GM19324 (cell line): ENCODE results near the gene CD101.
"Not testable (repeated sequence)": the region's sequence is repeated elsewhere in the genome, so short reads cannot be mapped to it uniquely, and the experiment has no call there.

Source experiments
- ATAC-seq: cut with Tn5 transposase; IDR thresholded peaks from one replicate; pipeline ENCODE4 v1.9.1; 2021; ENCODE audit warnings: mild to moderate bottlenecking, moderate library complexity; ENCODE audit not compliant: unreplicated experiment, low FRiP score

The CD101 gene, protein sequence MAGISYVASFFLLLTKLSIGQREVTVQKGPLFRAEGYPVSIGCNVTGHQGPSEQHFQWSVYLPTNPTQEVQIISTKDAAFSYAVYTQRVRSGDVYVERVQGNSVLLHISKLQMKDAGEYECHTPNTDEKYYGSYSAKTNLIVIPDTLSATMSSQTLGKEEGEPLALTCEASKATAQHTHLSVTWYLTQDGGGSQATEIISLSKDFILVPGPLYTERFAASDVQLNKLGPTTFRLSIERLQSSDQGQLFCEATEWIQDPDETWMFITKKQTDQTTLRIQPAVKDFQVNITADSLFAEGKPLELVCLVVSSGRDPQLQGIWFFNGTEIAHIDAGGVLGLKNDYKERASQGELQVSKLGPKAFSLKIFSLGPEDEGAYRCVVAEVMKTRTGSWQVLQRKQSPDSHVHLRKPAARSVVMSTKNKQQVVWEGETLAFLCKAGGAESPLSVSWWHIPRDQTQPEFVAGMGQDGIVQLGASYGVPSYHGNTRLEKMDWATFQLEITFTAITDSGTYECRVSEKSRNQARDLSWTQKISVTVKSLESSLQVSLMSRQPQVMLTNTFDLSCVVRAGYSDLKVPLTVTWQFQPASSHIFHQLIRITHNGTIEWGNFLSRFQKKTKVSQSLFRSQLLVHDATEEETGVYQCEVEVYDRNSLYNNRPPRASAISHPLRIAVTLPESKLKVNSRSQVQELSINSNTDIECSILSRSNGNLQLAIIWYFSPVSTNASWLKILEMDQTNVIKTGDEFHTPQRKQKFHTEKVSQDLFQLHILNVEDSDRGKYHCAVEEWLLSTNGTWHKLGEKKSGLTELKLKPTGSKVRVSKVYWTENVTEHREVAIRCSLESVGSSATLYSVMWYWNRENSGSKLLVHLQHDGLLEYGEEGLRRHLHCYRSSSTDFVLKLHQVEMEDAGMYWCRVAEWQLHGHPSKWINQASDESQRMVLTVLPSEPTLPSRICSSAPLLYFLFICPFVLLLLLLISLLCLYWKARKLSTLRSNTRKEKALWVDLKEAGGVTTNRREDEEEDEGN

DNA sequence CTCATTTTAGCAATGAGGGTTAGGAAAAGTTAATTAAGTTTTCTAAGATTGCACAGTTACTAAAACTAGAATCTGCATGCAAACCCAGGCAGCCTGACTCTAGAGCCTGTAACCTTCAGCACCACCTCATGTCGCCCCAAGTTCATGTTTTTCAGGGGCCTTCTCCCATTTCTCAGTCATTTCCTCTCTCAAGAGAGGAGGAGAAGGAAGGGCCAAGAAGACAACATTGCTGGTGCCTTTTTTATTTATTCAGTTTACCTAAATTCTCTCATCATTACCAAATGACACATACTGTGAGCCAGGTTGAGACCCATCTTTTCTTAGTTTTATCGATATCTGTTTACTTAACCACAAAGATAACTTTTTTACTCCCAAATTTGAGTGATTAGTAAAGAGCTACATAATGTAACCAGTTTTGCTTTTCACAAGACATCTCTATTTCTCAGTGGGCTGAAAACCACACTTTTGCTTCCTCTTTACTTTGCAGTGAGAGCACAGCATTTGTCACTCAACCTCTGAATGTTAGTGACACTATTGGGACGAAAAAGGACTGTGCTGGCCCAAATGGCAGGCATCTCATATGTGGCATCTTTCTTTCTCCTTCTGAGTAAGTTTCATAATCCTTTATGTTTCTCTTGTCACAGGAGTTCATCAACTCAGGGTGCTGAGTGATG lies at the start of gene CD101:
TSS of gene CD101 (plus strand) at position 507 of the 674 bp plus-strand sequence. CDS start at position 565, 58 bp downstream.
- ATAC-seq = peak; percentile 78

GRCh38 chr1:116952738-116953275 lies 48.8 kb upstream of the CD101 start:
- no peak for ATAC-seq

DNA sequence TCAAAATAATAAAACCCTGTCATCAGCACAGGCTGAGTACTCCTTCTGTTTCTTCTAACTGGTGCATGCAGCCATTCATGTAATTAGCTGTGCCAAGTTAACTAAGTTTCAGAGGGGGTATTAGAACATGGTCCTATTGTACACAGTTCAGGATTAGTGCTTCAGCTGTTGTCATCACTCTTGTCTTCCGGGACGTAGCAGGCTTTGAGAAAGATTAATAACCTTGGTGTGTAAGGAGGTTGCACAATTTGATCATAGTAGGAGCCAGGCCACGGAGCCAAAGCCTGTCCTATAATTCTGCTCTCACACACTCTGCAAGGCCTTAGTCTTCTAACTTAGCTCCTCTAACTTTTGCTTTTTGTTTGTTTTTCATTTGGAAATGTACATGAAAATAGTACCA lies 47.1 kb upstream of the CD101 start:
- ATAC-seq = no peak

DNA sequence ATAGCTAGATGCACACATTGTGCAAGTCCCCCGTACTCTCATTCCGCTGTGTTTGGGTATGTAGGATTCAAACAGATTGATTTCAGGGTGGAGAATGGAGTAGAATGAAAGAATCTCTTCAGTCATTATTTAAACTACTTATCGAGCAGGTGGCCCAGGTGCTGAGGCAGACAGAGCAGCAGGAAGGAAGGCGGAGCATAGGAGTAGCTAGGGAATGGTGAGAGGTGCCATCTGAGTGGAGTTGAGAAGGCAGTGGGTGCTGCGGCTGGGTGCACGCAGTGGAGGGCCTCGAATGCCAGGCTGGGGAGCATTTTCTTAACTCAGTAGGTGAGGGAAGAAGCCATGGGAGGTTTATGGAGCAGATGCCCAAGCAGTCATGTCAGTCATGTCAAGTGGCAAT lies 45.2 kb upstream of the CD101 start:
- no peak for ATAC-seq

- no peak for ATAC-seq
Measured at GRCh38 chr1:116957646-116958045, 43.9 kb upstream of the CD101 start.

- ATAC-seq = no peak
Measured at GRCh38 chr1:116958110-116958509, 43.5 kb upstream of the CD101 start.

GRCh38 chr1:116958977-116959376 lies 42.6 kb upstream of the CD101 start:
- no peak for ATAC-seq

DNA sequence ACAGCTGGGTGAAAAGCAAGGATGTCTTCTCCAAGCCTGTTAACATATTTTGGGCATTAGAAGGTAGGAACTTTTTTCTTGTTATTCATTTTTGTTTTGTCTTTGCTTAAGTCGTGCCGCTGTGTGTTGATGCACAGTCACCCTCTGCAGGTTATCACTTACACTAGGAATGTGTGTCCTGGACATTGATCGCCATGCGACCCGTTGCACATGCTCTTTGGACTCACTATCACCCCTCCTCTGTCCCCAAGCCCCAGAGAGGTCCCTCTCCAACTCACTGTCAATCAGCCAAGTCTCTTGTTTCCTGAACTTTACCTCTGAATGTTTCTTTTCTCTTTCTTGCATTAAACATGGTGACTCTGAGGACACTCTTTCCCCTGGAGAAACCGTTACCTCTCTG lies 40.0 kb upstream of the CD101 start:
- ATAC-seq = no peak

GRCh38 chr1:116962987-116963639 lies 38.4 kb upstream of the CD101 start:
- ATAC-seq = no peak

GRCh38 chr1:116966791-116967190 lies 34.8 kb upstream of the CD101 start:
- no peak for ATAC-seq

- ATAC-seq = no peak
Measured at GRCh38 chr1:116968724-116969123, 32.8 kb upstream of the CD101 start.

DNA sequence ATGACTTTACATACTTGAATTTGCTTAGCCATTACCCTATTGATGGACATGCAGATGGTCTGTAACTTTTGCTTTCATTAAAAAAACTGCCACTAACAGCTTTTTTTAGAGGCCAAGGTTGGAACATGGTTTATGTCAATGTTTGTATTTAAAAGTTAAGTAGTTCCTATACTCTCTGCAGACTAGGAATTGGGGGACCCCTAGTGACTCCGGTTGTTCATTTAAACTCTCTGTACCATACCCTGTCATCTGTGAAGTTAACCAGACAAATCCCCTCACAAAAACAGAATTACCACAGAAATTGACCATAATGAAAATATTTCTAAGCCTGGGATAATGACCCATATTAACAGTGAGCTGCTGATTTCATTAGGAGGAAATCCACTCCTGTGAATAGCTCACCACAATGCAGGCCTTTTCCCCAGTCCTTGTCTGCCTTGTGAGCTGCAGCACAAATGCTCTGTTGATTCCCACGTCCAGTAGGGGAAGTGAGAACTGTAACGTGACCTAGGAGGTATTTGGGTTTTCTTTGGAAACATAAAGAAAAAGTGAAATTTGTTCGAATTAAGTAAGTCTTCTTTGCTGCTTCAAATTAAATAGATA lies 30.2 kb upstream of the CD101 start:
- ATAC-seq = no peak

GRCh38 chr1:116971965-116972673 lies 29.4 kb upstream of the CD101 start:
- no peak for ATAC-seq

DNA sequence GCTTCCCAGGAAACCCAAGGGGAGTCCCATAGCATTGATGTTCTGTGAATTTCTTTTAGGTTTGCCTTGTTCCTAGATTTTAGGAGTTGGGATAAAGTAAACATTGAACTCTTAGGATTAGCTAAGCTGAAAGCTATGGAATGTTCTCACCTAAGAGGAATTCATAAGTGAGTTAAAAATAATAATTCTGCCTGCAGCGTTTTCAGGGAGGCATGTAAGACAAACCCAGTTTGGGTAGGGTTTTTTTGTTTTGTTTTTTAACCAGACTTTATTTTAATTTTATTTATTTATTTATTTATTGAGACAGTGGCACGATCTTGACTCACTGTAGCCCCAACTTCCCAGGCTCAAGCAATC lies 28.9 kb upstream of the CD101 start:
- ATAC-seq = no peak

GRCh38 chr1:116980309-116980708 lies 21.3 kb upstream of the CD101 start:
- not testable (repeated sequence) for ATAC-seq

DNA sequence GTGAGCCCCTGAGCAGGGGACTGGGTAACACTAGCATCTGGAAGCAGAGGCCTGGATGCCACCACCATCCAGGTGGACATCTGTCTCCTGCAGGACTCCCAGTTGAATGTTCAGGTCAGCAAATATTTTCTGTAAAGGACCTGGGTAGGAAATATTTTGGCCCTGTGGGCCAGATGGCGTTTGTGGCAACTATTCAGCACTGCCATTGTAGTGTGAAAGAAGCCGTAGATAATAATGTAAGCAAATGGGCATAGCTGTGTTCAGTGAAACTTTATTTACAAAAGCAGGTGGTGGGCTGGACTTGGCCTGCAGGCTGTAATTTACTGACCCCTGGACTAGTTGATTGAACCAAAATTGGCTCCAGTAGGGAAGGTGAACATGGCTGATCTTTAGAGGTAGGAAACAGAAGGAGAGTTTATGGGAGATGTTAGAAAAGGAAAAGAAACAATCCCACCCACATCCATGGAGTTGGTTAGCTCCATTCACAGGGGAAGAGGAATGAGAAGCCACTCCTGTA lies 20.0 kb upstream of the CD101 start:
- no peak for ATAC-seq

DNA sequence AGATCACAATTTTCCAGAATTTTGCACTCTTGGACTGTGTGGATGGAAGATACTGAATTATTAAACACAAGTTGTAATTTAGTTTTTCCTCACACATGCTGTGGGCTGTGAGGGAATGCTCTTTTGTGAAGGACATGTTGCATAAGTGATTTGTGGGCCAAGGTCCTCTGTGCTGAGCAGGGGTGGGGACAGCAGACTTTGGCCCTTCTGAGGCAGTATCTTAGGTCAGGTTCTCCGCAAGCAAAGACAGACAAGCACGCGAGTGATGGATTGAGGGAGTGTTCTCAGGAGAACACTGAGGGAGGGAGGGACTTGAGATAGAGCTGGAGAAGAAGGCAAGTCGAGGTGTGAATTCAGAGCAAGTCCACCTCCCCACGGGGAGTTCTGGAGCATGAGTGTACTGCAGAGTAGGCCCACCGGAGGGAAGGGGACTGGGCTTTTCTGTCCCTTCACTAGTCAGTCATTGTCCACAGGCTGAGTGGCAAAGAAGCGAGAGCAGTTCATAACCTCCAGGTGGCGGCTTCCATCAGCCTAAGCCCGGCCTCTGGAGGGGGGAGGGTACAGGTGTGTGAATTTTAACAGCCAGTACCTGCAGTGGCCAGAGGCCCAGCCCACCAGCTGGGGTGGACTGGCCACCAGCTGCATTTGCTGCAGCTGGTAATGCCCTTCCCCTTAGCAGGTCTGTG lies 19.1 kb upstream of the CD101 start:
- ATAC-seq = no peak

- ATAC-seq = no peak
Measured at GRCh38 chr1:116983112-116983511, 18.4 kb upstream of the CD101 start.
